Smooth muscle cell (in vitro differentiated cells): ENCODE measurements around the gene ADAMTSL1. TPM values are rescaled to one million over a fixed set of nuclear protein-coding genes. Genes with fewer than 3 reads are reported as not detected.

Experiments
- DNase-seq: peaks from one replicate; lab custom pipeline; 2025; ENCODE audit not compliant: unreplicated experiment; lab: John Stamatoyannopoulos, UW
- H2AFZ ChIP-seq: fragments of 200-600 bp; sonication (generic); 2 replicates; pipeline ENCODE4 v1.6.0; 2016; ENCODE audit warnings: antibody characterized with exemption, low read depth, mild to moderate bottlenecking
- H3F3A ChIP-seq: fragments of 200-600 bp; sonication (generic); 2 replicates; pipeline ENCODE4 v1.6.0; 2017; ENCODE audit warnings: antibody characterized with exemption, low read depth
- H3K27ac ChIP-seq: fragments of 200-600 bp; sonication (generic); 2 replicates; pipeline ENCODE4 v1.5.1; 2016; ENCODE audit warnings: low read depth, mild to moderate bottlenecking
- H3K27me3 ChIP-seq: fragments of 200-600 bp; sonication (generic); 2 replicates; pipeline ENCODE4 v1.6.1; 2016; ENCODE audit warnings: low read depth, mild to moderate bottlenecking
- H3K36me3 ChIP-seq: fragments of 200-600 bp; sonication (generic); 2 replicates; pipeline ENCODE4 v1.5.1; 2016; ENCODE audit warnings: low read depth
- H3K4me1 ChIP-seq: fragments of 200-600 bp; sonication (generic); 2 replicates; pipeline ENCODE4 v1.5.1; 2016; ENCODE audit warnings: low read depth
- H3K4me2 ChIP-seq: fragments of 200-600 bp; sonication (generic); 2 replicates; pipeline ENCODE4 v1.6.0; 2016; ENCODE audit warnings: mild to moderate bottlenecking
- H3K4me3 ChIP-seq: fragments of 200-600 bp; sonication (generic); 2 replicates; pipeline ENCODE4 v1.5.1; 2016; ENCODE audit warnings: mild to moderate bottlenecking
- H3K79me2 ChIP-seq: fragments of 200-600 bp; sonication (generic); 2 replicates; pipeline ENCODE4 v1.6.0; 2016; ENCODE audit warnings: low read depth, mild to moderate bottlenecking
- H3K9ac ChIP-seq: fragments of 200-600 bp; sonication (generic); 2 replicates; pipeline ENCODE4 v1.6.0; 2016; ENCODE audit warnings: low read depth
- H3K9me3 ChIP-seq: fragments of 200-600 bp; sonication (generic); replicated peaks from 2 replicates; pipeline ENCODE4 v1.5.1; 2016; ENCODE audit warnings: low read depth
- H4K20me1 ChIP-seq: fragments of 200-600 bp; sonication (generic); 2 replicates; pipeline ENCODE4 v1.6.0; 2016; ENCODE audit warnings: low read depth
- WGBS: methylation state at CpG from one replicate; pipeline ENCODE4 v1.1.7; 2016; ENCODE audit warnings: low lambda C conversion rate; 5-methylcytosine and 5-hydroxymethylcytosine counted together
- polyA plus RNA-seq: library from polyadenylated mRNA; unstranded; fragments of >200 nt; fragmentation: Nextera tagmentation; extraction: Ambion mirVana; gene quantifications from 2 replicates; pipeline ENCODE4 v1.2.1, GENCODE V29; 2016
- total RNA-seq: library from RNA; depleted of rRNA; stranded (reverse); fragments of >200 nt; gene quantifications from 2 replicates; pipeline ENCODE4 v1.2.3, GENCODE V29; 2014
- TF ChIP-seq, protein P1 (sequence below): fragments of 200-600 bp; sonication (generic); IDR thresholded peaks from 2 replicates; pipeline ENCODE4 v1.5.1; 2017; ENCODE audit warnings: borderline replicate concordance, mild to moderate bottlenecking, antibody characterized with exemption; ENCODE audit not compliant: insufficient read depth, poor library complexity, severe bottlenecking

Gene ADAMTSL1
- total and polyA plus RNA-seq, 2 experiments from 2014 or later, result 4.3 to 4.4 TPM

DNA sequence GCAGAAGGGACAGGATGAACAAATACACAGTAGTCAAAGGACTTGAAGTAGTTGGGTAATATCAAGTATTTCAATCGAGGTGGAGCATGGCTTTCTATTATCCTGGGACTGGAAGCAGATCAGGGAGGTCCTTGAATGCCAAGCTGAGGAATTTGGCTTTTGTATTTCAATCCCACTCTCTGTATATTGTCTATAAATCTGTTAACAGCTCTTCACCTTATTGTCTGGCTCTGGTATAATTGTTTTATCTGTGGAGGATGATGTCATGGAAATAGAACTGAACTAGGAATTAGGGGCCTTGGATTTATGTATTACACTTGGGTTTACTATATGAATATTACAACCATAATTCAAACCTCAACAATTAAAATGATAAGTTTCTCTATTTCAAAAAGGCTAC is 6.3 kb upstream of the ADAMTSL1 start:
- Histone ChIP-seq H3K79me2 (no peaks in the 10 kb centered on the region), H3K27me3 (no peaks in the 10 kb centered on the region), H4K20me1 (no peaks in the 10 kb centered on the region), H3K27ac (no peak overlapping the region), H3K4me1 (peaks cover 3% of the 10 kb centered on the region), H3K9me3 (no peaks in the 10 kb centered on the region), H3F3A (no peaks in the 10 kb centered on the region), H3K36me3 (no peaks in the 10 kb centered on the region), H3K4me3 (no peak overlapping the region), H2AFZ (no peak overlapping the region), H3K9ac (no peak overlapping the region), H3K4me2 (no peak overlapping the region)
- DNase-seq, result no peak
- TF ChIP-seq, protein P1, sequence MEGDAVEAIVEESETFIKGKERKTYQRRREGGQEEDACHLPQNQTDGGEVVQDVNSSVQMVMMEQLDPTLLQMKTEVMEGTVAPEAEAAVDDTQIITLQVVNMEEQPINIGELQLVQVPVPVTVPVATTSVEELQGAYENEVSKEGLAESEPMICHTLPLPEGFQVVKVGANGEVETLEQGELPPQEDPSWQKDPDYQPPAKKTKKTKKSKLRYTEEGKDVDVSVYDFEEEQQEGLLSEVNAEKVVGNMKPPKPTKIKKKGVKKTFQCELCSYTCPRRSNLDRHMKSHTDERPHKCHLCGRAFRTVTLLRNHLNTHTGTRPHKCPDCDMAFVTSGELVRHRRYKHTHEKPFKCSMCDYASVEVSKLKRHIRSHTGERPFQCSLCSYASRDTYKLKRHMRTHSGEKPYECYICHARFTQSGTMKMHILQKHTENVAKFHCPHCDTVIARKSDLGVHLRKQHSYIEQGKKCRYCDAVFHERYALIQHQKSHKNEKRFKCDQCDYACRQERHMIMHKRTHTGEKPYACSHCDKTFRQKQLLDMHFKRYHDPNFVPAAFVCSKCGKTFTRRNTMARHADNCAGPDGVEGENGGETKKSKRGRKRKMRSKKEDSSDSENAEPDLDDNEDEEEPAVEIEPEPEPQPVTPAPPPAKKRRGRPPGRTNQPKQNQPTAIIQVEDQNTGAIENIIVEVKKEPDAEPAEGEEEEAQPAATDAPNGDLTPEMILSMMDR, result no peak
- 74% methylated on average over 1 of the region's 1 CpG for WGBS

GRCh38 chr9:18472435-18472834 is 1.5 kb upstream of the ADAMTSL1 start:
- no peaks in the 10 kb centered on the region for H3K79me2 ChIP-seq
- no peaks in the 10 kb centered on the region for H3K36me3 ChIP-seq
- peak overlapping the region; percentile 46 for H3K4me3 ChIP-seq

DNA sequence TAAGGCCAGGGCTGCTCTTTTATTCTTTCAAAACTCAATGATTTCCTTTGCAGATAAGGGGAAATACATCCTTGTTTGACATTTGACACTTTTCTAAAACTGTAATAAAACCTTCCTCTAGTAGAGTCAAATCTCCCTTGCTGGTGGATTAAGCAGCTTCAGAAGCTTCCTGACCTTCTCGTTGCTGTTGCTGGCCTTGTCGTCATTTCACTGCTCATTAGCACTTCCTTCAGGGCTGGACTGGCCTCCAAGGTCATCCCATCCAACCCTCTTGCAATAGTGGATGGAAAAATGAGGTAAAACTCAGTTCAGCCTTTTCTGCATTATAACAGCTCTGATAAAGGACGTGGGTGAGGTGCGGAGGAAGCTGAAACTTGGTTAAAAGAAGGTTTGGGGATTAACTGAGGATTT is 1.1 kb upstream of the ADAMTSL1 start:
- no peak overlapping the region for H3K27ac ChIP-seq
- peak overlapping the region; percentile 85 for H3K4me2 ChIP-seq
- peaks cover 33% of the 10 kb centered on the region for H3K4me1 ChIP-seq
- H3K9ac ChIP-seq, result no peak overlapping the region
- H4K20me1 ChIP-seq, result no peaks in the 10 kb centered on the region
- TF ChIP-seq, protein P1, result no peak
- H3K27me3 ChIP-seq, result no peaks in the 10 kb centered on the region
- H2AFZ ChIP-seq, result peak overlapping the region; percentile 79
- peak overlapping the region; percentile 46 for H3K4me3 ChIP-seq
- WGBS, result 20% methylated on average over 4 of the region's 4 CpGs
- H3K9me3 ChIP-seq, result no peaks in the 10 kb centered on the region
- no peaks in the 10 kb centered on the region for H3K79me2 ChIP-seq
- H3F3A ChIP-seq, result peaks cover 5% of the 10 kb centered on the region
- H3K36me3 ChIP-seq, result no peaks in the 10 kb centered on the region
- DNase-seq, result no peak

More at GRCh38 chr9:18472435-18472834, 1.5 kb upstream of the ADAMTSL1 start:
- Histone ChIP-seq H3K27ac (no peak overlapping the region), H4K20me1 (no peaks in the 10 kb centered on the region), H3F3A (peaks cover 5% of the 10 kb centered on the region), H3K9ac (no peak overlapping the region), H3K4me2 (no peak overlapping the region), H2AFZ (no peak overlapping the region), H3K27me3 (no peaks in the 10 kb centered on the region), H3K9me3 (no peaks in the 10 kb centered on the region), H3K4me1 (peaks cover 29% of the 10 kb centered on the region)
- TF ChIP-seq, protein P1, result no peak
- 73% methylated on average over 3 of the region's 3 CpGs for WGBS
- DNase-seq, result no peak

DNA sequence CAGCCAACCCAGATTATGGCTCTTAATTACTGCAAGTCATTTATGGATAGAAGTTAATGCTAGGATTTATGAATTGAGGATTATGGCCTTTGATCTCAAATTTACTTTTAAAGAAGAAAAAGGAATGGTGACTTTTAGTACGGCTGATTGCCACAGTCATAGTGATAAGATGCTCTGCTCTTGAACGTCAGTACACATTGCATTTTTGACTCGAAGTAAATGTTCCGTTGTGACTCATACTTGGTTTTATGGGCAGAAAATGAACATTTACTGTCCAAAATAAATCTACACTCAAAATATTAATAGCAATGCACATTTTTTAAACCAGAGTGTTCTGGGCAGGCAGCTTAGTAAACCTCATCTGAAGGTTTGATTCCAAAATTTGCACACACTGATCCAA is 830 bp downstream of the ADAMTSL1 start:
- Histone ChIP-seq H3K27ac (no peak overlapping the region), H3F3A (peaks cover 5% of the 10 kb centered on the region), H3K9ac (no peak overlapping the region), H3K9me3 (no peaks in the 10 kb centered on the region), H3K4me1 (peaks cover 34% of the 10 kb centered on the region), H3K27me3 (no peaks in the 10 kb centered on the region), H3K4me2 (peak overlapping the region; percentile 85), H3K36me3 (no peaks in the 10 kb centered on the region), H3K79me2 (no peaks in the 10 kb centered on the region), H2AFZ (no peak overlapping the region), H3K4me3 (peak overlapping the region; percentile 46), H4K20me1 (no peaks in the 10 kb centered on the region)
- TF ChIP-seq, protein P1, result no peak
- DNase-seq, result no peak
- WGBS, result 16% methylated on average over 4 of the region's 4 CpGs
